AG09309 (cell line): ENCODE results near the gene THRA.

Experiments
- DNase-seq: peaks from one replicate; pipeline ENCODE4 v3.0.0-alpha.2; 2010; ENCODE audit warnings: low read depth
- H3K4me3 ChIP-seq: 2 replicates; pipeline ENCODE4 v1.5.1; 2011; ENCODE audit warnings: mild to moderate bottlenecking, low read depth, low read length, moderate library complexity; ENCODE audit not compliant: control insufficient read depth
- CTCF ChIP-seq: IDR thresholded peaks from 2 replicates; pipeline ENCODE4 v1.5.1; 2011; ENCODE audit warnings: mild to moderate bottlenecking, low read depth, low read length, inconsistent platforms; ENCODE audit not compliant: insufficient read depth, control insufficient read depth; ENCODE audit errors: missing control alignments

THRA gene

GRCh38 chr17:40038882-40039513 lies 23.8 kb upstream of the THRA start:
- peak; percentile 50 for DNase-seq
- H3K4me3 ChIP-seq = no peak overlapping the region
- peak; percentile 86 for TF ChIP-seq CTCF

DNA sequence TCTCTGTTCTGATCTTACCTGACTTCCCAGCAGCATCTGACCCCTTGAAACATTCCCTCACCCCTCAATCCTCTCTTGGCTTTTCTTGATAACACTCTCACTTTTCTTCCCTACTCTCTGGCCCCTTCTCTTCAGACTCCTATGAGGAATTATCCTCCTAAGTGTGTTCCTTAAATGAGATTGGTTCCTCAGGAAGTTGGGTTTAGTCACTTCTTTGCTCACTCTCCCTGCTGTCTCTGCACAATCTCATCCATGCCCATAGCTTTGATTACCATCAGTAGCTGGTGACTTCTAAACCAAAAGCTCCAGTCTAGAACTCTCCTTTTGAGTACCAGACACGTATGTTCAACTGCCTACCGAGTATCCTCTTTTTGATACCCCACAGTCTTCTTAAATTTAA lies 21.6 kb upstream of the THRA start:
- TF ChIP-seq CTCF = no peak
- no peak for DNase-seq
- no peak overlapping the region for H3K4me3 ChIP-seq

DNA sequence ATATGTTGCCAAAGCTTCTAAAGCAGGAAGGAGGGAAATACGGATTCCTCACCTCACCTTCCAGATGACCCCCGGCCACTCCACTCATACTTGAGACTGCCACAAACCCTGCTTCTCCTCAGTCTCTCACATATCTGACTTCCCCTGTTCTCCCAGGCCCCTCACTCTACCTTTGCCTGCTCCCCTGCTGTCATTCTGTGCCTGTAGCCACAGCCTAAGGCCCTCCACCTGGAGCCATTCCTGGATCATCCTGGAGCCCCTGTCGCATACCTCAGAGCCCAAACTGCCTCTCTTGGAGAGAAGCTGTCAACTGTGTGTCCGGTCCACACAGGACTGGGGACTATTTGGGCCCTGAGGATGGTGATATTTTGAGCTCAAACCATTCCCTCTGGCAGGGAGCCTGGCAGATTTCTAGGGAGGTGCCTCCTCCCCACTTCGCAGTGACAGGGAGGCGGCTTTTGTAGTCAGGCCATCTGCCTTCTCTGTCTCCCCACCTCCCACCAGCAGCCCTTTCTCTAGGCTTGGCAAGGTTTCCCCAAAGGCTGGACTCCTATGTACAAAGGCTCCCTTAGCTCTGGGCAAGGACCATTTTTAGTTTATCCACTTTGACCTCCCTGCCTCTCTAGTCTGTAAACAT lies 6.3 kb upstream of the THRA start:
- no peak for DNase-seq
- H3K4me3 ChIP-seq = no peak overlapping the region
- TF ChIP-seq CTCF = no peak

DNA sequence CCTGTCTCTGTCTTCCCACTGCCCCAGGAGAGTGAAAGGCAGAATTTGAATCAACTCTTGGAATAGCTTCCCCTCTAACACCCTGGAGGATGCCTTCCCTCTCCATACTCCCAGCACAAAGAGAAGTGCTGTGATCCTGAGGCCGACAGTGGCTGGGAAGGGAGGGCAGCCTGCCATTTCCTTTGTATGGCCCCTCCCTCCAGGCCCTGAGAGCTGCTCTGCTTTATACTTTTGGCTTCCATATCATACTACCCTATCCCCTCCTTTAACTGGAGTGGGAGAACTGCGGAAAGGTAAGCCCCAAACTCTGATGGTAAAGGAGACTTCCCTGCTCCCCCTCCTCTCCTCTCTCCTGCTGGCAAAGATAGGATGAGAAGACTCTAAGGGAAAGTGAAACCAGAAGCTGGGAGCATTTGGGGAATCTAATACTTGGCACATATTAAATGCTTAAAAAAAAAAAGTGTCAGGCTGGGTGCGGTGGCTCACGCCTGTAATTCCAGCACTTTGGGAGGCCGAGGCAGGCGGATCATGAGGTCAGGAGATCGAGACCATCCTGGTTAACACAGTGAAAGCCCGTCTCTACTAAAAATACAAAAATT lies 4.5 kb upstream of the THRA start:
- no peak overlapping the region for H3K4me3 ChIP-seq
- DNase-seq = no peak
- TF ChIP-seq CTCF = no peak

DNA sequence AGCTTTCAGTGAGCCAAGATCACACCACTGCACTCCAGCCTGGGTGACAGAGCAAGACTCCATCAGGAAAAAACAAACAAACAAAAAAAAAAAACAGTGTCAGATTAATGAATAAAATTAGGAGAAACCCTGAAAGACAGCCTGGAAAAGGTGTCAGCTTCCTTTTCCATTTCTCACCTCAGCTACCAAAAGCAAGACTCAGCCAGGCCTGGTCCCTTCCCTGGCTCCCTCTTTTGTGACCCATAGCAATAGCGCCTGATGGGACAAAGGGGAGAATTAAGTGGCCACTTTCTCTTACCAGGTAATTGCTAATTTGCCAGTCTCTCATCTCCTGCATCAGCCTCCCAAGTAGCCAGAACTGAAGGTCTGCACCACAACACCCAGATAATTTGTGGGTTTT lies 3.9 kb upstream of the THRA start:
- TF ChIP-seq CTCF = no peak
- no peak for DNase-seq

DNA sequence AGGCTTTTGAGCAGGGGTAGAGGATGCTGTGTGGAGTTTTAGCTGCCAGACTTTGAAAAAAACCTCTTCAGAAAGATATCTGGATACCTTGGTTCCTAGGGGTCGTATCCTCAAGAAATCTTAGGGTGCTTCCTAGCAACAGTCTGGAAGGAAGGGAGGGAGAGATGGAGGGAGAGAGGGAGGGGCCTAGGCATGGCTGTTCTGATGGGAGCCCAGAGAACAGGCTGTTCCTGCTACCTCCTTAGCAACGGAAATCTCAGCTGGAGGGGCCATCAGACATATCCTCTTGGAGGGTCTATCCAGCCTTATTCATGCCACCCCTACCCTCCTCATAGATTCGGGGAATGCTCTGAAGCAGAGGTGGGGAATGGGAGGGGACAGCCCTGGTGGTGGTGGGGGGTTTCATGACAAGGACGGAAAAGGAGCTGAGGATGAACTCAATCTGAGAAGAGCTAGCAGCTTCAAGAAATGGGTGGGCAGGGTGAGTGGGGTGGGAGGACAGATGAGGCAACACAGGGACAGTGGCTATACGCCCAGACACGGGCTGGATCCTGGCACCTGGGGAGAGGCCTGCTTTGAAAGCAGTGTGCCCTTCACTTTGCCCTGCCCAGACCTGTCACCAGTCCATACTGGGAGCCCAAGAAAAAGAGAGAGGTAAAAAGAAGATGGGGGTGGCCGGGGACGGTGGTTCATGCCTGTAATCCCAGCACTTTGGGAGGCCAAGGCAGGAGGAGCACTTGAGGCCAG lies 2.9 kb upstream of the THRA start:
- H3K4me3 ChIP-seq = no peak overlapping the region
- DNase-seq = no peak
- TF ChIP-seq CTCF = no peak

More for the DNA sequence above, 3.9 kb upstream of the THRA start:
- no peak overlapping the region for H3K4me3 ChIP-seq
